HepG2 (cell line): ENCODE measurements around the gene KANSL1. TPM values are rescaled to one million over a fixed set of nuclear protein-coding genes. Genes with fewer than 3 reads are reported as not detected.

Source experiments
- ADNP ChIP-seq: sonication (generic); formaldehyde crosslinking; IDR thresholded peaks from 2 replicates; pipeline ENCODE4 v1.4.0; 2020; ENCODE audit warnings: missing genetic modification reagents
- CERS6 ChIP-seq: sonication (generic); formaldehyde crosslinking; IDR thresholded peaks from 2 replicates; pipeline ENCODE4 v1.5.0; 2020; ENCODE audit warnings: missing genetic modification reagents
- E2F1 ChIP-seq: sonication (generic); formaldehyde crosslinking; IDR thresholded peaks from 2 replicates; pipeline ENCODE4 v1.5.0; 2020; ENCODE audit warnings: missing genetic modification reagents
- FLYWCH1 ChIP-seq: sonication (generic); formaldehyde crosslinking; IDR thresholded peaks from 2 replicates; pipeline ENCODE4 v1.8.1; 2023; ENCODE audit warnings: mild to moderate bottlenecking, missing genetic modification reagents
- HMGXB4 ChIP-seq, 2 experiments: sonication (generic) in 1 of 2; formaldehyde crosslinking in 1 of 2; IDR thresholded peaks; 2 replicates each; pipeline versions ENCODE4 v1.4.0 to v1.6.1; 2018 to 2020; ENCODE audit warnings: missing genetic modification reagents in 2 of 2, borderline replicate concordance in 1 of 2, low read depth in 1 of 2, mild to moderate bottlenecking in 1 of 2, missing biosample characterization in 1 of 2
- HNF1B ChIP-seq: sonication (generic); formaldehyde crosslinking; IDR thresholded peaks from 2 replicates; pipeline ENCODE4 v1.5.1; 2020; ENCODE audit warnings: mild to moderate bottlenecking, moderate library complexity, missing genetic modification reagents
- IRF2 ChIP-seq: IDR thresholded peaks from 2 replicates; pipeline ENCODE4 v1.6.1; 2018; ENCODE audit warnings: missing genetic modification reagents, missing compliant biosample characterization
- SALL1 ChIP-seq: sonication (generic); formaldehyde crosslinking; IDR thresholded peaks from 2 replicates; pipeline ENCODE4 v1.8.0; 2022; ENCODE audit warnings: mild to moderate bottlenecking, missing genetic modification reagents
- SP1 ChIP-seq, 2 experiments: fragments of 450-650 bp in 1 of 2; sonication (generic) in 1 of 2; formaldehyde crosslinking in 1 of 2; IDR thresholded peaks; 2 replicates each; pipeline versions ENCODE4 v1.4.0 to v1.6.1; 2016 to 2020; ENCODE audit warnings: missing genetic modification reagents in 1 of 2
- SRF ChIP-seq: IDR thresholded peaks from 2 replicates; pipeline ENCODE4 v1.6.1; 2011; ENCODE audit warnings: mild to moderate bottlenecking, low read depth, low read length, moderate library complexity
- SRSF9 ChIP-seq: fragments of 200-400 bp; formaldehyde crosslinking; IDR thresholded peaks from 2 replicates; pipeline ENCODE4 v1.6.1; 2018; ENCODE audit warnings: borderline replicate concordance, mild to moderate bottlenecking, low read depth, low read length; ENCODE audit not compliant: insufficient read depth, poor library complexity, severe bottlenecking
- TRAFD1 ChIP-seq: sonication (generic); formaldehyde crosslinking; IDR thresholded peaks from 2 replicates; pipeline ENCODE4 v1.5.1; 2020; ENCODE audit warnings: missing genetic modification reagents, mild to moderate bottlenecking, borderline replicate concordance
- ZNF143 ChIP-seq: sonication (generic); formaldehyde crosslinking; IDR thresholded peaks from 2 replicates; pipeline ENCODE4 v1.4.0; 2020; ENCODE audit warnings: missing genetic modification reagents
- ZNF503 ChIP-seq: sonication (generic); formaldehyde crosslinking; IDR thresholded peaks from 2 replicates; pipeline ENCODE4 v1.4.0; 2020; ENCODE audit warnings: missing genetic modification reagents
- ZNF704 ChIP-seq: sonication (generic); formaldehyde crosslinking; IDR thresholded peaks from 2 replicates; pipeline ENCODE4 v1.8.1; 2023; ENCODE audit warnings: mild to moderate bottlenecking, inconsistent platforms, moderate library complexity, missing genetic modification reagents, borderline replicate concordance
- ZNF891 ChIP-seq: sonication (generic); formaldehyde crosslinking; IDR thresholded peaks from 2 replicates; pipeline ENCODE4 v1.5.0; 2020; ENCODE audit warnings: mild to moderate bottlenecking, missing genetic modification reagents
- polyA plus RNA-seq, 8 experiments: library from polyadenylated mRNA; depleted of rRNA in 3 of 8; stranded (reverse) in 7 of 8; unstranded in 1 of 8; fragments of >200 nt; fragmentation: Illumina TruSeq in 4 of 8; extraction: Trizol in 4 of 8; gene quantifications; 2 replicates each; pipeline versions ENCODE4 v1.2.1 to v1.2.3, GENCODE V29; 2011 to 2016; ENCODE audit warnings: low read depth in 4 of 8, missing spikeins in 1 of 8, mixed read lengths in 1 of 8; ENCODE audit not compliant: insufficient read depth in 1 of 8
- total RNA-seq, 5 experiments: library from RNA; depleted of rRNA; stranded (reverse); fragments of >200 nt; fragmentation: Illumina TruSeq; extraction: Trizol; gene quantifications; 2 replicates each; pipeline ENCODE4 v1.2.3, GENCODE V29; 2016; ENCODE audit warnings: low read depth in 1 of 5

The KANSL1 gene
- total and polyA plus RNA-seq, 2 of the 13 experiments (the other 11 are each of a cell fraction or from before 2014, with no cell fraction given) = 24.0 to 59.6 TPM

GRCh38 chr17:46193626-46194392 lies 580 bp upstream of the KANSL1 start (continued):
- TF ChIP-seq E2F1 (CRISPR knock-in tag) (peak; percentile 97), CERS6 (CRISPR knock-in tag) (no peak), SRSF9 (no peak), SRF (peak; percentile 78; the same call in 1 of the 2 replicates), SP1 (IDR thresholded peaks at IDR 0.05) (no peak), SP1 (CRISPR knock-in tag; IDR thresholded peaks at IDR 0.05) (no peak; the same call in 1 of the 2 replicates), HNF1B (peak; percentile 94), TRAFD1 (peak; percentile 91; the same call in 1 of the 2 replicates), ZNF143 (CRISPR knock-in tag) (peak; percentile 99), ZNF891 (CRISPR knock-in tag) (peak; percentile 98), IRF2 (CRISPR knock-in tag) (peak; percentile 80), HMGXB4 (CRISPR knock-in tag; IDR thresholded peaks at IDR 0.05; ENCODE audit: borderline replicate concordance in 1 of 2, low read depth in 1 of 2) (peak; percentile 93 to 99), ZNF503 (CRISPR knock-in tag) (no peak), ADNP (CRISPR knock-in tag) (no peak), SALL1 (peak; percentile 79), FLYWCH1 (CRISPR knock-in tag) (0 out of 2 replicates have a peak, but pooled peaks have one; percentile 54), ZNF704 (CRISPR knock-in tag) (0 out of 2 replicates have a peak, but pooled peaks have one; percentile 91)
